Activated T-cell treated with anti-CD3 and anti-CD28 coated beads, Interleukin-2, amount 50 U/mL, for 48 hours (primary cell): ENCODE data around the gene ENG.
"Not testable (repeated sequence)": the region's sequence is repeated elsewhere in the genome, so short reads cannot be mapped to it uniquely, and the experiment has no call there.

Experiments used
- DNase-seq, 2 experiments: peaks; one replicate each; pipeline ENCODE4 v3.0.0-alpha.2; 2020

The ENG gene

DNA sequence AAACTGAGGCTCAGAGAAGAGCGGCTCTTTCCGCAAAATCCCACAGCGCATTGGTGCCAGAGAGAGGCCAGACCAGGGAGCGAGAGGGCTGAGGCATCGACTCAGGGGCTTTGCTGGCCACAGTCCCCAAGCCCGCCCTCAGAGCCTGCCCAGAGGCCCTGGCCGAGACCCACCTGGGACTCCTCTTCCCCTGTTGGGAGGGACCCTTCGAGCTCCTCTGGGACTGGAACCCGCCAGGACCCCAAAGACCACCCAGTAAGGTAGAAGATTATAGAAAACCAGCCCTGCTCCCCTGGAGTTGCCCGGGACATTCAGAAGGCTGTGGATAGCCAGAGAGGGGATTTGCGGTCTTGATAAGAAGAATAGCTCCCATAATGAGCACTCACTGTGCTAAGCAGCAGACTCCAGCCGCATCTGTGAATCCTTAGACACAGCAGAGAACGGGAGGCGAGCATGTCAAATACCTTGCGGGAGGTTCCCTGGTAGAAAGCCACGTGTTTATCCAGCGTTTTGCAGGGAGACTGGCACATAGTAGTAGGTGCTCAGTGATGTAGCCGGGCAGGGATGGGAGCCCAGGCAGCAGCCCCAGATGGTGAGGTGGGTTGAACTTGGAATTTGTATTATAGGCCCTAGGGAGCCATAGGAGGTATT lies 23.7 kb upstream of the ENG start:
- no peak for DNase-seq

DNA sequence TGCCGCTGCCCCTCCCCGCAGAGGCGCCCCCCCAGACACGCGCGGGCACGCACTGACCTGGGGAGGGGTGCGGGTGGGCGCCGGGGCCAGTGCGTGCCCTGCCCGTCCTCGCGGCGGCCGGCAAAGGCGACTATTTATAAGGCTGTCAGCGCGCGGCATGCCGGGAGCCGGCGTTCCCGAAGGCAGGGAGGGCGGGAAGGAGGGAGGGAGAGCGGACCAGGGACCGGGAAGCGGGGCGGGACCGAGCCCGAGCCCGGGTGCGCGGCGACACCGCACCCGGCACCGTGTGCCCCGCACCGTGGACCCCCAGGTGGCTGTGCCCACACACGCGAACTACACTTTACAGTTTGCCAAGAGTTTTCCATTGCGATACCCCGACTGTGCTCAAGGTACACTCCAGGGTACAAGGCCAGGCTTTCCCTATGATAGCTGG lies 23.1 kb upstream of the ENG start, which contains the start of gene AK1:
Gene AK1 (minus strand): TSS at position 110 of the 433 bp plus-strand sequence. CDS start 3,058 bp downstream, outside the sequence.
- DNase-seq = no peak

- DNase-seq = no peak
Measured at GRCh38 chr9:127876764-127877562, 22.5 kb upstream of the ENG start.

DNA sequence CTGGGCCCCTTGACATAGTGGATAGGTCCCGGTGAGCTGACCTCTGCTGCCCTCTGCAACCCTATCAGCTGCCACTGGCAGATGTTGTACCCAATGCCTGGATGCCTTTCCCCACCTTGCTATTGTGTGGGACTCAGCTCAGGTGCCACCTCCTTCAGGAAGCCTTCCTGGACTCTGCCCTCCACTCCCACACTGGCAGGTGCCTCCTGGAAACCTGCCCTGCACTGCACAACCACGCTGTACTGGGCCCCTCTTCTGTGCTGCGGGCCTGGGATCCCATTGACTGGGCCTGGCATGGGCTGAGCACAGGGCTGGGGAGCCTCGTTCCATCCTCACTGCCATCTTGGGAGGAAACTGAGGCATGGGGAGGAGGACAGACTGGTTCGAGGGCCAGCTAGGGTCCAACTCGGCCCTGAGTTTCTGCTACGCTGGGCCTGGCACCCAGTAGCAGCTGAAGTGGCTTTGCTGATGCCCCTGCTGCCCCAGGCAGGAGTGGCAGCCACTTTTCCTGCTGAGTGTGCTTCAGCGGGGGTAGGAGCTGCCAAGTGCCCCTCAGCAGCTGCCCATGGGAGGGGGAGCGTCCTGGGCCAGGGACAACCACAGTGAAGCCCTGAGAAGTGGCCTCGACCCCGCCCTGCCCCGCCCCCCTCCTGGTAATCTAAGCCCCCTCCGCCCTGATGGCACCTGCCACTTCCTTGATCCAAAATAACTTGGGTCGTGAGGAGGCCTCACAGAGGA lies 21.7 kb upstream of the ENG start:
- DNase-seq = no peak

- DNase-seq = no peak
Measured at GRCh38 chr9:127875306-127875966, 21.0 kb upstream of the ENG start.

- DNase-seq = no peak
Measured at GRCh38 chr9:127874301-127875221, 20.1 kb upstream of the ENG start.

- DNase-seq = no peak
Measured at GRCh38 chr9:127873886-127874285, 19.4 kb upstream of the ENG start.

DNA sequence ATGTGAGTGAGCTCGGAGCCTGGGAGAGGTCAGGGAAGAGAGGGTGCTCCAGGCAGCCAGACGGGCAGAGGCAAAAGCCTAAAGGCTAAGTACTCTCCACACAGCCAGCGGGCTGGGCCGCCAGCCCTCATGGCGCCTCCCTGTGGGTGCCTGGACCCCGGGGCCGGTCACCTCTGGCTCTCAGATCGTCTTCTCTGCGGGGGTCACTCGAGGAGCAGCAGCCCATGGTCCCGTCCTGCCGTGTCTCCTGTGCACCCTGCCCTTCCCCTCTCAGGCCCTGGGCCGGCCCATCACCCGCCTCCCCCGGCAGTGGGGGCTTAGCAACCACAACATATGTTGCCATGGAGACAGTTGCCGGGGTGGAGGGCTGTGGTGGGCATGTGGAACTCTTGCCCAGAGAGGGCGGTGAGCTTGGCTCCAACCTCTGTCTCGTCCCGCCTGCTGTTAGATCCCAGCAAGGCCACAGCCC lies 18.8 kb upstream of the ENG start:
- no peak for DNase-seq

GRCh38 chr9:127872369-127873222 lies 18.1 kb upstream of the ENG start:
- DNase-seq = no peak

GRCh38 chr9:127871531-127871930 lies 17.1 kb upstream of the ENG start:
- no peak for DNase-seq

- no peak for DNase-seq
Measured at GRCh38 chr9:127870887-127871286, 16.4 kb upstream of the ENG start.

DNA sequence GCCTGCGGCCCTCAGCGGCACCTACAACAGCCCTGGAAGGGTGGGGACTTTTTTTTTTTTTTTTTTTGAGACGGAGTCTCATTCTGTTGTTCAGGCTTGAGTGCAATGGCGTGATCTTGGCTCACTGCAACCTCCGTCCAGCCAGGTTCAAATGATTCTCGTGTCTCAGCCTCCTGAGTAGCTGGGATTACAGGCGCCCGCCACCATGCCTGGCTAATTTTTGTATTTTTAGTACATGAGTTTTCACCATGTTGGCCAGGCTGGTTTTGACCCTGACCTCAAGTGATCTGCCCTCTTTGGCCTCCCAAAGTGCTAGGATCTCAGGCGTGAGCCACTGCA lies 15.7 kb upstream of the ENG start:
- not testable (repeated sequence) for DNase-seq

- peak; percentile 91 to 94 for DNase-seq
Measured at GRCh38 chr9:127869310-127870152, 15.1 kb upstream of the ENG start.

- no peak for DNase-seq
Measured at GRCh38 chr9:127868278-127868902, 13.9 kb upstream of the ENG start.

GRCh38 chr9:127867356-127868277 lies 13.2 kb upstream of the ENG start:
- DNase-seq = no peak

GRCh38 chr9:127866535-127866934 lies 12.1 kb upstream of the ENG start:
- DNase-seq = no peak

DNA sequence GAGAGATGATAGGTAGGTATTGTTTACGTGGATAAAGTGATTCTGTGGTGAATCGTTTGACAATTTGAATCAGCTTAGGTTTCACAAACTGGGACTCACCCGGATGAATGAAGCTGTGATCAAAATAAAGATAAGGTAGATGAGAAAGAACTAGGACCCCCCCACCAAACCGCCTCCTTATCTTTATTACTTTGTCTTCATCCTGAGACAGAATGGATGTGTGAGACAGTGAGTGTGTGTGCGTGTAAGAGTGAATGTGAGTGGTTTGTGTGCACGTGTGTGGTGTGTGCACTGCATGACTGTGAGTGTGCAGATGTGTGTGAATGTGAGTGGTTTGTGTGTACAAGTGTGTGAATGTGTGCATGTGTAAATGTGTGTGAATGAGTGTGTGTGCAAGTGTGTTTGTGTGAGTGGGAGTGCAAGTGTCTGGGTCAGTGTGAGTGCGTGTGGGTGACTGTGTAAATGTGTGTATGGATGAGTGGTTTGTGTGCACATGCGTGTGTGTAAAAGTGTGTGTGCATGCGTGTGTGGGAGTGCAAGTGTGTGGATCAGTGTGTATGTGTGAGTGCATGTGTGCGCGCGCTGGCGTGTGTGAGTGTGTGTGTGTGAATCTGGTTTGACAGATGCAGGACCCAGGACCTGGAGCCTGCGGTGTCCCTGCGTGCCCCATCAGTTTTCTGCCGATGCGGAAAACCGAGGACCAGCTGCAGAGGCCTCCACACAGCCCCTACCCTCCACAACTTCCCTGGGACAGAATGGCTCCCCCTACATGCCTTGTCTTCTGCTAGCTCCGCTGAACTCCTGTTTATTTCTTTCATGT lies 11.4 kb upstream of the ENG start:
- peak; percentile 51 to 53 for DNase-seq
